GM10248 (cell line): ENCODE measurements around the gene PDE4D.
A peak's percentile ranks its signal among the peaks of the same experiment; 100 is the strongest.

Experiments used
- CTCF ChIA-PET: fragments of 300-600 bp; sonication (Branson Sonifier 250); formaldehyde crosslinking; extraction: SDS; loops from one replicate; lab custom pipeline; 2021; ENCODE audit warnings: antibody characterized with exemption; lab: Yijun Ruan, JAX
- POLR2A ChIA-PET: fragments of 350-650 bp; sonication (Branson Sonifier 250); formaldehyde crosslinking; extraction: SDS; loops from one replicate; lab custom pipeline; 2020; ENCODE audit warnings: antibody characterized with exemption; lab: Yijun Ruan, JAX
- DNase-seq: peaks from one replicate; pipeline ENCODE4 v3.0.0; 2012; ENCODE audit errors: extremely low spot score
- CTCF ChIP-seq: IDR thresholded peaks from 2 replicates; pipeline ENCODE4 v1.5.1; 2012; ENCODE audit warnings: mild to moderate bottlenecking, low read depth; ENCODE audit errors: extremely low read depth, missing control alignments, control extremely low read depth

PDE4D gene

GRCh38 chr5:59197911-59198310 is 695.6 kb downstream of the PDE4D start:
- TF ChIP-seq CTCF, result no peak
- ChIA-PET CTCF (interaction anchor here (1.0 to 1.2 kb wide), 2 partner anchors 10 to 18 kb away, joined by 3 to 10 read pairs; no protein-coding TSS in a partner anchor), POLR2A (no interaction called here)
- no peak for DNase-seq

- CTCF ChIA-PET, result interaction anchor here (1.2 to 14.9 kb wide), 2 partner anchors 174 to 187 kb away, joined by 3 to 135 read pairs; no protein-coding TSS in a partner anchor
- POLR2A ChIA-PET, result no interaction called here
- DNase-seq, result no peak
- TF ChIP-seq CTCF, result no peak
Measured at GRCh38 chr5:59193616-59194319, 699.8 kb downstream of the PDE4D start.

GRCh38 chr5:59190746-59191145 is 702.8 kb downstream of the PDE4D start:
- CTCF ChIA-PET, result interaction anchor here (0.9 to 14.9 kb wide), 8 partner anchors 10 to 483 kb away, joined by 3 to 135 read pairs (median 10); no protein-coding TSS in a partner anchor
- no peak for TF ChIP-seq CTCF
- POLR2A ChIA-PET, result no interaction called here
- no peak for DNase-seq

GRCh38 chr5:59189472-59190244 is 703.9 kb downstream of the PDE4D start:
- ChIA-PET POLR2A (no interaction called here), CTCF (interaction anchor here (0.7 to 14.9 kb wide), 20 partner anchors 8 to 621 kb away, joined by 3 to 135 read pairs (median 8); no protein-coding TSS in a partner anchor)
- no peak for TF ChIP-seq CTCF
- no peak for DNase-seq

GRCh38 chr5:59188419-59189225 is 704.9 kb downstream of the PDE4D start:
- ChIA-PET CTCF (interaction anchor here (0.7 to 14.9 kb wide), 49 partner anchors 8 to 1010 kb away, joined by 3 to 135 read pairs (median 4); no protein-coding TSS in a partner anchor), POLR2A (no interaction called here)
- peak; percentile 45 for DNase-seq
- TF ChIP-seq CTCF, result peak; percentile 58

GRCh38 chr5:59187857-59188256 is 705.7 kb downstream of the PDE4D start:
- POLR2A ChIA-PET, result no interaction called here
- TF ChIP-seq CTCF, result no peak
- DNase-seq, result no peak
- CTCF ChIA-PET, result interaction anchor here (0.7 to 14.9 kb wide), 41 partner anchors 9 to 1011 kb away, joined by 3 to 135 read pairs (median 6); no protein-coding TSS in a partner anchor
